HepG2 (cell line): ENCODE data around the gene NFKBIL1. TPM values are rescaled to one million over a fixed set of nuclear protein-coding genes. Genes with fewer than 3 reads are reported as not detected.
A peak's percentile ranks its signal among the peaks of the same experiment; 100 is the strongest.

Experiments
- BRD4 ChIP-seq: sonication (generic); formaldehyde crosslinking; IDR thresholded peaks from 2 replicates; pipeline ENCODE4 v1.4.0; 2020; ENCODE audit warnings: missing genetic modification reagents
- CENPX ChIP-seq: sonication (generic); formaldehyde crosslinking; IDR thresholded peaks from 2 replicates; pipeline ENCODE4 v1.9.0; 2021; ENCODE audit warnings: mild to moderate bottlenecking, missing genetic modification reagents, moderate library complexity
- FOXM1 ChIP-seq: sonication (generic); formaldehyde crosslinking; IDR thresholded peaks from 2 replicates; pipeline ENCODE4 v1.5.0; 2020; ENCODE audit warnings: missing genetic modification reagents
- JARID2 ChIP-seq: sonication (generic); formaldehyde crosslinking; IDR thresholded peaks from 2 replicates; pipeline ENCODE4 v1.8.1; 2023; ENCODE audit warnings: missing genetic modification reagents, inconsistent platforms; ENCODE audit not compliant: insufficient replicate concordance
- KDM5A ChIP-seq: fragments of 200-600 bp; sonication (generic); IDR thresholded peaks from 2 replicates; pipeline ENCODE4 v1.7.0; 2018; ENCODE audit warnings: antibody characterized with exemption, mild to moderate bottlenecking, low read length, borderline replicate concordance
- MATR3 ChIP-seq: sonication (generic); formaldehyde crosslinking; IDR thresholded peaks from 2 replicates; pipeline ENCODE4 v1.4.0; 2020; ENCODE audit warnings: missing genetic modification reagents
- MED13 ChIP-seq: sonication (generic); formaldehyde crosslinking; IDR thresholded peaks from 2 replicates; pipeline ENCODE4 v1.5.0; 2020; ENCODE audit warnings: missing genetic modification reagents
- POLR2AphosphoS5 ChIP-seq: IDR thresholded peaks from 2 replicates; pipeline ENCODE4 v1.6.1; 2012; ENCODE audit warnings: low read depth, low read length
- TRIM24 ChIP-seq: sonication (generic); formaldehyde crosslinking; IDR thresholded peaks from 2 replicates; pipeline ENCODE4 v1.8.0; 2022; ENCODE audit warnings: mild to moderate bottlenecking, missing genetic modification reagents
- ZMYM3 ChIP-seq: sonication (generic); formaldehyde crosslinking; IDR thresholded peaks from 2 replicates; pipeline ENCODE4 v1.5.1; 2020; ENCODE audit warnings: mild to moderate bottlenecking, missing genetic modification reagents
- ZNF367 ChIP-seq: sonication (generic); formaldehyde crosslinking; IDR thresholded peaks from 2 replicates; pipeline ENCODE4 v1.4.0; 2020; ENCODE audit warnings: missing genetic modification reagents, borderline replicate concordance
- ZNF382 ChIP-seq: sonication (generic); formaldehyde crosslinking; IDR thresholded peaks from 2 replicates; pipeline ENCODE4 v1.5.0; 2020; ENCODE audit warnings: missing genetic modification reagents, mild to moderate bottlenecking, borderline replicate concordance
- ZNF510 ChIP-seq: sonication (generic); formaldehyde crosslinking; IDR thresholded peaks from 2 replicates; pipeline ENCODE4 v1.4.0; 2020; ENCODE audit warnings: low read depth, mild to moderate bottlenecking, missing genetic modification reagents
- ZNF530 ChIP-seq: sonication (generic); formaldehyde crosslinking; IDR thresholded peaks from 2 replicates; pipeline ENCODE4 v1.5.0; 2020; ENCODE audit warnings: low read depth, mild to moderate bottlenecking, missing genetic modification reagents
- ZNF546 ChIP-seq: sonication (generic); formaldehyde crosslinking; conservative IDR thresholded peaks from 2 replicates; pipeline ENCODE4 v1.8.1; 2023; ENCODE audit warnings: mild to moderate bottlenecking, missing genetic modification reagents
- ZNF652 ChIP-seq: IDR thresholded peaks from 2 replicates; pipeline ENCODE4 v1.6.1; 2016; ENCODE audit warnings: low read depth, borderline replicate concordance
- ZNF724P ChIP-seq: sonication (generic); formaldehyde crosslinking; IDR thresholded peaks from 2 replicates; pipeline ENCODE4 v1.8.0; 2022; ENCODE audit warnings: missing genetic modification reagents, borderline replicate concordance
- ZNF747 ChIP-seq: sonication (generic); formaldehyde crosslinking; IDR thresholded peaks from 2 replicates; pipeline ENCODE4 v1.8.1; 2023; ENCODE audit warnings: missing genetic modification reagents, mild to moderate bottlenecking, borderline replicate concordance
- ZNF772 ChIP-seq: sonication (generic); formaldehyde crosslinking; IDR thresholded peaks from 2 replicates; pipeline ENCODE4 v1.5.0; 2020; ENCODE audit warnings: mild to moderate bottlenecking, missing genetic modification reagents
- polyA plus RNA-seq, 8 experiments: library from polyadenylated mRNA; depleted of rRNA in 3 of 8; stranded (reverse) in 7 of 8; unstranded in 1 of 8; fragments of >200 nt; fragmentation: Illumina TruSeq in 4 of 8; extraction: Trizol in 4 of 8; gene quantifications; 2 replicates each; pipeline versions ENCODE4 v1.2.1 to v1.2.3, GENCODE V29; 2011 to 2016; ENCODE audit warnings: low read depth in 4 of 8, missing spikeins in 1 of 8, mixed read lengths in 1 of 8; ENCODE audit not compliant: insufficient read depth in 1 of 8
- total RNA-seq, 5 experiments: library from RNA; depleted of rRNA; stranded (reverse); fragments of >200 nt; fragmentation: Illumina TruSeq; extraction: Trizol; gene quantifications; 2 replicates each; pipeline ENCODE4 v1.2.3, GENCODE V29; 2016; ENCODE audit warnings: low read depth in 1 of 5
- TF ChIP-seq, protein P1 (sequence below): sonication (generic); formaldehyde crosslinking; conservative IDR thresholded peaks from 2 replicates; pipeline ENCODE4 v1.4.0; 2020; ENCODE audit warnings: missing genetic modification reagents
- TF ChIP-seq, protein P2 (sequence below): sonication (generic); formaldehyde crosslinking; IDR thresholded peaks from 2 replicates; pipeline ENCODE4 v1.9.0; 2022; ENCODE audit warnings: low read depth, missing genetic modification reagents
- TF ChIP-seq, protein P3 (sequence below): sonication (generic); formaldehyde crosslinking; IDR thresholded peaks from 2 replicates; pipeline ENCODE4 v1.4.0; 2020; ENCODE audit warnings: missing genetic modification reagents, borderline replicate concordance
- TF ChIP-seq, protein P4 (sequence below): sonication (generic); formaldehyde crosslinking; IDR thresholded peaks from 2 replicates; pipeline ENCODE4 v1.5.0; 2020; ENCODE audit warnings: missing genetic modification reagents
- TF ChIP-seq, protein P5 (sequence below): sonication (generic); formaldehyde crosslinking; IDR thresholded peaks from 2 replicates; pipeline ENCODE4 v1.8.1; 2023; ENCODE audit warnings: mild to moderate bottlenecking, moderate library complexity, missing genetic modification reagents

The NFKBIL1 gene
- total and polyA plus RNA-seq, 2 of the 13 experiments (the other 11 are each of a cell fraction or from before 2014, with no cell fraction given), result 9.7 to 19.5 TPM

DNA sequence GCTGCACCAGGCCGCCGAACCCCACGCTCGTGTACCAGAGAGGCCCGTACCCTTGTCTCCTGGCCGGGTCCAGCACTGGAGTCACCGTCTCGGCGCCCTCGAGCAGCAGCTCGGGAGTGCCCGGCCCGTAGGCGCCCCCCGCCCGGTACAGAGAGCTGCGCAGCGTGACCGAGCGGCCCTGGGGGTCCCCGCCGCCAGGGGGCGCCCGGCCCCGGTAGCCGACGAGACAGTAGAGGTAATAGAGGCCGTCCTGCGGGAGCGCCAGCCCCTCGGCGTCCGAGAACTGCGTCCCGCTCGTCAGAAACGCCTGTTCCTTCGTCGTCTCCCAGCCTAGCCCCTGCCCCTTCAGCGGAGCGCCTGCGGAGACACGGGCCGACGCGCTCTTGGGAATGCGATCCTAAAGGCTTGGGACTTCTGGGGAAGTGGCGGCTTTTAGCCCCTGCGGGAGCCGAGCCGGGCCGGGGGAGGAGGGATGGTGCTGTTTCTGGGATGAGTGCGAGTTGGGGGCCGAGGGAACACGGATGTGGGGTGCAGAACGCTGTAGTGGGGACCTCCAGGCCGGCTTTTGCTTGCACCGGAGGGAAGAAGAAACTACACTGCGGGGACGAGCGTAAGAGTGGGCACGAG, 33.5 kb downstream of the NFKBIL1 start (continued):
- TF ChIP-seq MATR3 (CRISPR knock-in tag), result no peak
- TF ChIP-seq MED13 (CRISPR knock-in tag), result 0 out of 2 replicates have a peak, but pooled peaks have one; percentile 45
- peak; percentile 81; the same call in 1 of the 2 replicates for TF ChIP-seq ZNF530 (CRISPR knock-in tag)
- TF ChIP-seq CENPX (CRISPR knock-in tag), result no peak
- TF ChIP-seq, protein P1, sequence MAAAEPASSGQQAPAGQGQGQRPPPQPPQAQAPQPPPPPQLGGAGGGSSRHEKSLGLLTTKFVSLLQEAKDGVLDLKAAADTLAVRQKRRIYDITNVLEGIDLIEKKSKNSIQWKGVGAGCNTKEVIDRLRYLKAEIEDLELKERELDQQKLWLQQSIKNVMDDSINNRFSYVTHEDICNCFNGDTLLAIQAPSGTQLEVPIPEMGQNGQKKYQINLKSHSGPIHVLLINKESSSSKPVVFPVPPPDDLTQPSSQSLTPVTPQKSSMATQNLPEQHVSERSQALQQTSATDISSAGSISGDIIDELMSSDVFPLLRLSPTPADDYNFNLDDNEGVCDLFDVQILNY (CRISPR knock-in tag), result no peak
- TF ChIP-seq ZNF382 (CRISPR knock-in tag), result no peak
- TF ChIP-seq ZNF747 (CRISPR knock-in tag), result 0 out of 2 replicates have a peak, but pooled peaks have one; percentile 24
- no peak for TF ChIP-seq ZNF367
- TF ChIP-seq, protein P2, sequence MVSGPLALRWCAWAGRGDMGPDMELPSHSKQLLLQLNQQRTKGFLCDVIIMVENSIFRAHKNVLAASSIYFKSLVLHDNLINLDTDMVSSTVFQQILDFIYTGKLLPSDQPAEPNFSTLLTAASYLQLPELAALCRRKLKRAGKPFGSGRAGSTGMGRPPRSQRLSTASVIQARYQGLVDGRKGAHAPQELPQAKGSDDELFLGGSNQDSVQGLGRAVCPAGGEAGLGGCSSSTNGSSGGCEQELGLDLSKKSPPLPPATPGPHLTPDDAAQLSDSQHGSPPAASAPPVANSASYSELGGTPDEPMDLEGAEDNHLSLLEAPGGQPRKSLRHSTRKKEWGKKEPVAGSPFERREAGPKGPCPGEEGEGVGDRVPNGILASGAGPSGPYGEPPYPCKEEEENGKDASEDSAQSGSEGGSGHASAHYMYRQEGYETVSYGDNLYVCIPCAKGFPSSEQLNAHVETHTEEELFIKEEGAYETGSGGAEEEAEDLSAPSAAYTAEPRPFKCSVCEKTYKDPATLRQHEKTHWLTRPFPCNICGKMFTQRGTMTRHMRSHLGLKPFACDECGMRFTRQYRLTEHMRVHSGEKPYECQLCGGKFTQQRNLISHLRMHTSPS (CRISPR knock-in tag), result no peak; the same call in 1 of the 2 replicates
- TF ChIP-seq POLR2AphosphoS5, result peak; percentile 42; the same call in 1 of the 2 replicates
- TF ChIP-seq, protein P3, sequence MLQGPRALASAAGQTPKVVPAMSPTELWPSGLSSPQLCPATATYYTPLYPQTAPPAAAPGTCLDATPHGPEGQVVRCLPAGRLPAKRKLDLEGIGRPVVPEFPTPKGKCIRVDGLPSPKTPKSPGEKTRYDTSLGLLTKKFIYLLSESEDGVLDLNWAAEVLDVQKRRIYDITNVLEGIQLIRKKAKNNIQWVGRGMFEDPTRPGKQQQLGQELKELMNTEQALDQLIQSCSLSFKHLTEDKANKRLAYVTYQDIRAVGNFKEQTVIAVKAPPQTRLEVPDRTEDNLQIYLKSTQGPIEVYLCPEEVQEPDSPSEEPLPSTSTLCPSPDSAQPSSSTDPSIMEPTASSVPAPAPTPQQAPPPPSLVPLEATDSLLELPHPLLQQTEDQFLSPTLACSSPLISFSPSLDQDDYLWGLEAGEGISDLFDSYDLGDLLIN, result no peak
- no peak for TF ChIP-seq KDM5A
- no peak for TF ChIP-seq ZNF510 (CRISPR knock-in tag)
- TF ChIP-seq BRD4 (CRISPR knock-in tag), result peak; percentile 47; the same call in 1 of the 2 replicates
- TF ChIP-seq ZNF652 (CRISPR knock-in tag), result no peak
- TF ChIP-seq, protein P4, sequence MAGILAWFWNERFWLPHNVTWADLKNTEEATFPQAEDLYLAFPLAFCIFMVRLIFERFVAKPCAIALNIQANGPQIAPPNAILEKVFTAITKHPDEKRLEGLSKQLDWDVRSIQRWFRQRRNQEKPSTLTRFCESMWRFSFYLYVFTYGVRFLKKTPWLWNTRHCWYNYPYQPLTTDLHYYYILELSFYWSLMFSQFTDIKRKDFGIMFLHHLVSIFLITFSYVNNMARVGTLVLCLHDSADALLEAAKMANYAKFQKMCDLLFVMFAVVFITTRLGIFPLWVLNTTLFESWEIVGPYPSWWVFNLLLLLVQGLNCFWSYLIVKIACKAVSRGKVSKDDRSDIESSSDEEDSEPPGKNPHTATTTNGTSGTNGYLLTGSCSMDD (CRISPR knock-in tag), result no peak
- no peak for TF ChIP-seq FOXM1
- TF ChIP-seq ZNF546 (CRISPR knock-in tag), result 0 out of 2 replicates have a peak, but pooled peaks have one; percentile 55
- peak; percentile 55; the same call in 1 of the 2 replicates for TF ChIP-seq ZNF724P (CRISPR knock-in tag)
- TF ChIP-seq ZMYM3 (CRISPR knock-in tag), result peak; percentile 38; the same call in 1 of the 2 replicates
- TF ChIP-seq, protein P5, sequence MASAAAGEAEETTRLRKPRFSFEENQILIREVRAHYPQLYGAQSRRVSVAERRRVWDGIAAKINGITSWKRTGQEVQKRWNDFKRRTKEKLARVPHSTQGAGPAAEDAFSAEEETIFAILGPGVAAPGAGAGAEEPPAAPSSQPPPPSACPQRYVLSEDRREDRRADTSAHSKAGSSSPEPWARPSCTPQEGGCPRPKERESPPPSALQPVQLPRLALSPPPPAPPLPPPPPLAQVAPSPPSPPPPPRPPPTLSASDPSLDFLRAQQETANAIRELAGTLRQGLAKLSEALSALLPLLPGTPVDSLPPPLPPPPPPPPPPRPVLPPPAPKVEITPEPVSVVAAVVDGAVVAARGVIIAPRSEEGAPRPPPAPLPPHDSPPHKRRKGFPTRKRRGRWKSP (CRISPR knock-in tag), result peak; percentile 41; the same call in 1 of the 2 replicates
- TF ChIP-seq TRIM24 (CRISPR knock-in tag), result no peak
- TF ChIP-seq ZNF772, result peak; percentile 66; the same call in 1 of the 2 replicates
- peak; percentile 90 for TF ChIP-seq JARID2 (CRISPR knock-in tag)
